ENCODE measurements around the gene GLIS2. TPM values are rescaled to one million over a fixed set of nuclear protein-coding genes. Genes with fewer than 3 reads are reported as not detected.

GLIS2 gene
- total RNA-seq, 2 experiments from 2014 or later = not detected

GRCh38 chr16:4350787-4351659, 35.2 kb downstream of the GLIS2 start, which contains the start of gene PAM16:
Gene PAM16, minus strand, starts transcription at chr16:4351321. Its CDS starts 87 bp downstream, at chr16:4351234.
- peak within 1 kb of the TSS; percentile 69 to 71 for H3K27ac ChIP-seq (ENCODE audit: low read depth in 1 of 2, low read length in 2 of 2)
- TF ChIP-seq CTCF (IDR thresholded peaks at IDR 0.05) = no peak
- Mint-ChIP-seq H3K36me3 (ENCODE audit: low read depth) (peaks cover 28% of the 10 kb centered on the region), H3K27ac (peak within 1 kb of the TSS; percentile 94), H3K27me3 (no peaks in the 10 kb centered on the region), H3K4me1 (ENCODE audit: low read depth) (peaks cover 27% of the 10 kb centered on the region), H3K4me3 (peak within 1 kb of the TSS; percentile 98), H3K9me3 (no peaks in the 10 kb centered on the region)
- H3K27me3 ChIP-seq (ENCODE audit: control insufficient read depth in 1 of 2, insufficient read depth in 2 of 2, low read length in 2 of 2) = no peaks in the 10 kb centered on the region
- ChIA-PET POLR2A (interaction anchor here (0.7 to 2.1 kb wide), 7 partner anchors 9 to 234 kb away, joined by 3 to 10 read pairs (median 4); partner anchors contain the start of gene TFAP4), CTCF (interaction anchor here (1.0 to 2.0 kb wide), 4 partner anchors 8 to 97 kb away, joined by 3 to 10 read pairs (median 4); no protein-coding TSS in a partner anchor)
- ATAC-seq (ENCODE audit: poor library complexity) (peak; percentile 85), DNase-seq (peak; percentile 95 to 100 (median 97))
- peak within 1 kb of the TSS; percentile 96 for H3K4me3 ChIP-seq (ENCODE audit: low read length)
- H3K9me3 ChIP-seq (ENCODE audit: control insufficient read depth in 1 of 2, insufficient read depth in 1 of 2, low read length in 2 of 2) = no peaks in the 10 kb centered on the region
- H3K36me3 ChIP-seq (ENCODE audit: insufficient read depth, low read length) = peaks cover 21% of the 10 kb centered on the region
- H3K4me1 ChIP-seq (ENCODE audit: insufficient read depth, low read length) = peaks cover 42% of the 10 kb centered on the region
- intact Hi-C loops (cut with DNase I, micrococcal nuclease) = loop anchor here in 1 of 2 experiments (1.0 to 10.0 kb wide), 4 partner anchors 44 to 264 kb away; partner anchors contain the start of genes CORO7, TFAP4 and UBALD1

- no peak for DNase-seq
- intact Hi-C loops (cut with DNase I, micrococcal nuclease) = loop anchor here in 1 of 2 experiments (1.0 to 10.0 kb wide), 5 partner anchors 19 to 263 kb away; partner anchors contain the start of genes CORO7, TFAP4, UBALD1 and VASN
- Mint-ChIP-seq H3K4me1 (ENCODE audit: low read depth) (peaks cover 23% of the 10 kb centered on the region), H3K9me3 (no peaks in the 10 kb centered on the region), H3K36me3 (ENCODE audit: low read depth) (peaks cover 30% of the 10 kb centered on the region), H3K4me3 (peak overlapping the region; percentile 98), H3K27me3 (no peaks in the 10 kb centered on the region), H3K27ac (peak overlapping the region; percentile 94)
- Histone ChIP-seq H3K4me3 (ENCODE audit: low read length) (no peak overlapping the region), H3K27me3 (ENCODE audit: control insufficient read depth in 1 of 2, insufficient read depth in 2 of 2, low read length in 2 of 2) (no peaks in the 10 kb centered on the region), H3K9me3 (ENCODE audit: control insufficient read depth in 1 of 2, insufficient read depth in 1 of 2, low read length in 2 of 2) (no peaks in the 10 kb centered on the region), H3K36me3 (ENCODE audit: insufficient read depth, low read length) (peaks cover 23% of the 10 kb centered on the region), H3K4me1 (ENCODE audit: insufficient read depth, low read length) (peaks cover 38% of the 10 kb centered on the region), H3K27ac (ENCODE audit: low read depth in 1 of 2, low read length in 2 of 2) (no peak overlapping the region)
- TF ChIP-seq CTCF (IDR thresholded peaks at IDR 0.05) = no peak
- CTCF ChIA-PET = interaction anchor here (2.0 kb wide), 1 partner anchor 51 kb away, joined by 10 read pairs; no protein-coding TSS in a partner anchor
- ATAC-seq (ENCODE audit: poor library complexity) = no peak
- POLR2A ChIA-PET = interaction anchor here (0.6 to 2.1 kb wide), 3 partner anchors 46 to 233 kb away, joined by 3 to 9 read pairs (median 3); no protein-coding TSS in a partner anchor
Measured at GRCh38 chr16:4351880-4352279, 36.0 kb downstream of the GLIS2 start.

- peaks cover 40% of the 10 kb centered on the region for H3K36me3 Mint-ChIP-seq (ENCODE audit: low read depth)
- intact Hi-C loops (cut with DNase I, micrococcal nuclease) = loop anchor here in 1 of 2 experiments (2.0 to 10.0 kb wide), 4 partner anchors 18 to 262 kb away; partner anchors contain the start of genes CORO7, TFAP4, UBALD1 and VASN
- H3K27ac Mint-ChIP-seq = peak overlapping the region; percentile 64
- ATAC-seq (ENCODE audit: poor library complexity) = no peak
- ChIA-PET CTCF (interaction anchor here (1.2 kb wide), 1 partner anchor 99 kb away, joined by 4 read pairs; no protein-coding TSS in a partner anchor), POLR2A (no interaction called here)
- no peak overlapping the region for H3K4me3 Mint-ChIP-seq
- no peak for TF ChIP-seq CTCF (IDR thresholded peaks at IDR 0.05)
- no peak overlapping the region for H3K4me3 ChIP-seq (ENCODE audit: low read length)
- H3K27me3 Mint-ChIP-seq = no peaks in the 10 kb centered on the region
- no peak for DNase-seq
- no peaks in the 10 kb centered on the region for H3K9me3 Mint-ChIP-seq
- H3K4me1 ChIP-seq (ENCODE audit: insufficient read depth, low read length) = peaks cover 28% of the 10 kb centered on the region
- no peaks in the 10 kb centered on the region for H3K27me3 ChIP-seq (ENCODE audit: control insufficient read depth in 1 of 2, insufficient read depth in 2 of 2, low read length in 2 of 2)
- peaks cover 31% of the 10 kb centered on the region for H3K36me3 ChIP-seq (ENCODE audit: insufficient read depth, low read length)
- peaks cover 23% of the 10 kb centered on the region for H3K4me1 Mint-ChIP-seq (ENCODE audit: low read depth)
- H3K9me3 ChIP-seq (ENCODE audit: control insufficient read depth in 1 of 2, insufficient read depth in 1 of 2, low read length in 2 of 2) = no peaks in the 10 kb centered on the region
- no peak overlapping the region for H3K27ac ChIP-seq (ENCODE audit: low read depth in 1 of 2, low read length in 2 of 2)
Measured at GRCh38 chr16:4352843-4353242, 37.0 kb downstream of the GLIS2 start.

Data from CD4-positive, alpha-beta T cell (primary cell).